NCI-H1417 treated with DMSO at 0.1 percent for 48 hours (cell line): Measurements from ENCODE around the gene SHF.
A peak's percentile ranks its signal among the peaks of the same experiment; 100 is the strongest.

Experiments
- DNase-seq: peaks from one replicate; lab custom pipeline; 2025; lab: John Stamatoyannopoulos, UW

Gene SHF

GRCh38 chr15:45199136-45199810 is 11.5 kb upstream of the SHF start:
- no peak for DNase-seq

GRCh38 chr15:45198337-45199135 is 10.8 kb upstream of the SHF start:
- peak; percentile 52 for DNase-seq

GRCh38 chr15:45197512-45197911 is 9.7 kb upstream of the SHF start:
- no peak for DNase-seq

GRCh38 chr15:45187578-45187893 is 230 bp downstream of the SHF start:
- no peak for DNase-seq

- no peak for DNase-seq
Observed at GRCh38 chr15:45186771-45187577, 792 bp downstream of the SHF start.

- DNase-seq = no peak
Observed at GRCh38 chr15:45185903-45186770, 1.6 kb downstream of the SHF start.

GRCh38 chr15:45185069-45185779 is 2.5 kb downstream of the SHF start:
- DNase-seq = no peak

- DNase-seq = no peak
Observed at GRCh38 chr15:45184562-45185041, 3.2 kb downstream of the SHF start.

GRCh38 chr15:45183511-45183910 is 4.3 kb downstream of the SHF start:
- DNase-seq = no peak

GRCh38 chr15:45182996-45183395 is 4.8 kb downstream of the SHF start:
- no peak for DNase-seq

GRCh38 chr15:45181491-45182285 is 6.1 kb downstream of the SHF start:
- no peak for DNase-seq

- no peak for DNase-seq
Observed at GRCh38 chr15:45180648-45181436, 6.9 kb downstream of the SHF start.

GRCh38 chr15:45180201-45180600 is 7.6 kb downstream of the SHF start:
- DNase-seq = no peak

- DNase-seq = no peak
Observed at GRCh38 chr15:45179221-45179985, 8.4 kb downstream of the SHF start.

GRCh38 chr15:45177285-45177684 is 10.5 kb downstream of the SHF start:
- no peak for DNase-seq

GRCh38 chr15:45174577-45174976 is 13.2 kb downstream of the SHF start:
- DNase-seq = no peak

GRCh38 chr15:45174069-45174468 is 13.7 kb downstream of the SHF start:
- DNase-seq = no peak

- no peak for DNase-seq
Observed at GRCh38 chr15:45171912-45172311, 15.9 kb downstream of the SHF start.
